ENCODE measurements around the gene CXCL14. TPM values are rescaled to one million over a fixed set of nuclear protein-coding genes. Genes with fewer than 3 reads are reported as not detected.

The CXCL14 gene
- total RNA-seq, 1 donor, result 0.18 TPM

DNA sequence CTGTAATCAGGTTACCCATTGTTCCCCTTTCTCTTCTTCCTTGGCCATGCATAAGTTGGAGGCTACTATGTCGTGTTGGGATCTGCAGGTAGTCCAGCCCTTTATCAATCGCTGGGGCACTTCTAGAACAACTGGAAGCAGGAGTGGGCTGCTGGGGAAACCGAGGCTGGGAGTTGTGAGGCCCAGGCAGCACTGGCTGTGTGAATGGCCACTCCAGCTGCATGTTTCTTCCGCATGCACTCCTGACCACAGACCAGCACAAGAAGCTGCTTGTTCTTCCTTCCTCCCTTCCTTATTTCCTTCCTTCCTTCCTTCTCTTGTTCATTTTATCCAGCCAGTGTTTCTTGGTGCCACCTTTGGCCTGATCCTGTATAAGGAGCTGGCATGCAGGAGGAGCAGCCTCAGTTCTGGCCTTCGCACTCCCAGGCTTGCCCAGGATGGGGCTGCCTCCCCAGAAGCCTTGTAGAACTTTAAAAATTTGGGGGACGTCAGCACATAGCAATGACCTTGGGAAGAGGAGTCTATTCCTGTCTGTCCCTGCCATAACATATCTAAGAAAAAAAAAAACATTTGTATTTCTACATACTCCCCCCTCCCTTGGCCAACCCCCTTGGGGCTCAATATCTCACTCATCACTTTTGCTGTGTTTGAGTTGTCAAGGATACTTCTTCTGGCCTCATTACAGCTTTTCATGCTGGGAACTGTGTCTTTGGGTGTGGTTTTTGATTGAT, 20.8 kb upstream of the CXCL14 start:
- DNase-seq (ENCODE audit: low read depth), result no peak
- H3K4me3 ChIP-seq (ENCODE audit: low read depth, low read length), result no peak overlapping the region
- TF ChIP-seq, protein P1, sequence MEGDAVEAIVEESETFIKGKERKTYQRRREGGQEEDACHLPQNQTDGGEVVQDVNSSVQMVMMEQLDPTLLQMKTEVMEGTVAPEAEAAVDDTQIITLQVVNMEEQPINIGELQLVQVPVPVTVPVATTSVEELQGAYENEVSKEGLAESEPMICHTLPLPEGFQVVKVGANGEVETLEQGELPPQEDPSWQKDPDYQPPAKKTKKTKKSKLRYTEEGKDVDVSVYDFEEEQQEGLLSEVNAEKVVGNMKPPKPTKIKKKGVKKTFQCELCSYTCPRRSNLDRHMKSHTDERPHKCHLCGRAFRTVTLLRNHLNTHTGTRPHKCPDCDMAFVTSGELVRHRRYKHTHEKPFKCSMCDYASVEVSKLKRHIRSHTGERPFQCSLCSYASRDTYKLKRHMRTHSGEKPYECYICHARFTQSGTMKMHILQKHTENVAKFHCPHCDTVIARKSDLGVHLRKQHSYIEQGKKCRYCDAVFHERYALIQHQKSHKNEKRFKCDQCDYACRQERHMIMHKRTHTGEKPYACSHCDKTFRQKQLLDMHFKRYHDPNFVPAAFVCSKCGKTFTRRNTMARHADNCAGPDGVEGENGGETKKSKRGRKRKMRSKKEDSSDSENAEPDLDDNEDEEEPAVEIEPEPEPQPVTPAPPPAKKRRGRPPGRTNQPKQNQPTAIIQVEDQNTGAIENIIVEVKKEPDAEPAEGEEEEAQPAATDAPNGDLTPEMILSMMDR (IDR thresholded peaks at IDR 0.05; ENCODE audit: insufficient read depth, low read length), result no peak

GRCh38 chr5:135598691-135599395, 20.1 kb upstream of the CXCL14 start:
- TF ChIP-seq, protein P1 (IDR thresholded peaks at IDR 0.05; ENCODE audit: insufficient read depth, low read length), result no peak
- no peak for DNase-seq (ENCODE audit: low read depth)
- H3K4me3 ChIP-seq (ENCODE audit: low read depth, low read length), result no peak overlapping the region

DNA sequence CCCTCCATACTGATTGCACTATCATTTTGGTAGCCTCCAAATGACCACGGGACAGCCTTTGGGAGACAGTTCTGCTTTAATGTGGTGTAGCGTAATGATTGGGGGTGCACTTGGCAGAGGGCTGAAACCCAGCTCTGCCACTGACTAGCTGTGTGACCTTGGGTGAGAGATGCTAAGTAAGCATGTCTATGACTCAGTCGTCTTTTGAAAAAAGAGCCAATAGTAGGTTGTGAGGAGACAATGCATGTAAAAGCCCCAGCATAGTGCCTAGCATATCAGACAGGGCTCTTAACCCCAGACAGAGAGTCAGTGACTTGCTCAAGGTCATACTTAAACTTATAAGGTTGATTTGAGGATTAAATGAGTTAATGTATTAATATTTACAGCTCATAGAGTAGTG, 18.0 kb upstream of the CXCL14 start:
- TF ChIP-seq, protein P1 (IDR thresholded peaks at IDR 0.05; ENCODE audit: insufficient read depth, low read length), result no peak
- no peak for DNase-seq (ENCODE audit: low read depth)
- H3K4me3 ChIP-seq (ENCODE audit: low read depth, low read length), result no peak overlapping the region

DNA sequence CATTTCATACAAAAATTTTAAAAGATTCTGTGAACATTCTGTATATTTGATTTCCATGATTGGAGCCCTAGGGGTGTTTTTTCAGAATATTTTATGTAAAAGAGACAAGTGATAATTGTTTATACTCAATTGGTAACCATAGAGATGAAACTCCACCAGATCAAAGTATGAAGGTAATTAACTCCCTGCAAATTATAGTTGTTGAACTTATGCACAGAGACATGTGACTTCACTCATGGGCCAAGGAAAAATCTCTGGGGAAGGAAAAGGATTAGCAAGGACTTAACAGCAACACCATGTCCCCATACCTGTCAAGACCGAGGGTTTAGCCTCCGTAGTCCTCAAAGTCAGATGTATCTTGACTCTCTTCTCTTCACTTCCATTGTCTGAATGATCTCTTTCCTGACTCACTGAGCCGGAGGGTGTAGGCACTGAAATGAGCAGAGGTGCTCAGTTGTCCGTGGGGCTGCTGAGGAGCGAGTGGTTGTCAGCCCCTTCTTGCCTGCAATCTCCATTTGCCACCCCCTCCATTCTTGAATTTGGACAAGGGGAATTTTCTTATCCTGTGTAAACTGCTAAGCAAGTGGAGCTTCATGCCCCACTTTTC, 17.5 kb upstream of the CXCL14 start:
- TF ChIP-seq, protein P1 (IDR thresholded peaks at IDR 0.05; ENCODE audit: insufficient read depth, low read length), result no peak
- no peak overlapping the region for H3K4me3 ChIP-seq (ENCODE audit: low read depth, low read length)
- no peak for DNase-seq (ENCODE audit: low read depth)

GRCh38 chr5:135594416-135594960, 15.7 kb upstream of the CXCL14 start:
- TF ChIP-seq, protein P1 (IDR thresholded peaks at IDR 0.05; ENCODE audit: insufficient read depth, low read length), result no peak
- no peak for DNase-seq (ENCODE audit: low read depth)
- no peak overlapping the region for H3K4me3 ChIP-seq (ENCODE audit: low read depth, low read length)

GRCh38 chr5:135593886-135594285, 15.1 kb upstream of the CXCL14 start:
- DNase-seq (ENCODE audit: low read depth), result no peak
- TF ChIP-seq, protein P1 (IDR thresholded peaks at IDR 0.05; ENCODE audit: insufficient read depth, low read length), result no peak
- H3K4me3 ChIP-seq (ENCODE audit: low read depth, low read length), result no peak overlapping the region

Data from fibroblast of the aortic adventitia (primary cell).